Measurements from ENCODE around the gene ARID3B.
"Not testable (repeated sequence)": the region's sequence is repeated elsewhere in the genome, so short reads cannot be mapped to it uniquely, and the experiment has no call there.

Gene ARID3B

DNA sequence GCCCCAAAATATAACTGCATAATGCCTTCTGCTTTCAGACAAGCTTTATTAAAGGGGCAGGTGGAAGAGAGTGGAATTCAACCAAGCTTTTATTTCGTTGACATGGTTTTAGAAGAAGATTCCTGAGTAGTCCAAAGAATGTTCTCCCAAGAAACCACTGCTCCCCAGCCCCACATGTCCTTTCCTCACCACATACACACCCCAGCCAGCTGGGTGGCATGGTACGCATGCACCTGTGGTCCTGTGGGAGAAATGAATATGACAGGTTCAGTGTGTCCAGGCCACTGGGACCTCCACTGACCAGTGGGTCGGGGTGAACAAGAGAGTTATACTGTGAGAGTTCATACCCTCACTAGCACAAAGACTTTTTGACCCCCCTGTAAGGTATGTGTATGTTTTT, 30.2 kb downstream of the ARID3B start:
- no peak for DNase-seq (ENCODE audit: low read depth)

DNA sequence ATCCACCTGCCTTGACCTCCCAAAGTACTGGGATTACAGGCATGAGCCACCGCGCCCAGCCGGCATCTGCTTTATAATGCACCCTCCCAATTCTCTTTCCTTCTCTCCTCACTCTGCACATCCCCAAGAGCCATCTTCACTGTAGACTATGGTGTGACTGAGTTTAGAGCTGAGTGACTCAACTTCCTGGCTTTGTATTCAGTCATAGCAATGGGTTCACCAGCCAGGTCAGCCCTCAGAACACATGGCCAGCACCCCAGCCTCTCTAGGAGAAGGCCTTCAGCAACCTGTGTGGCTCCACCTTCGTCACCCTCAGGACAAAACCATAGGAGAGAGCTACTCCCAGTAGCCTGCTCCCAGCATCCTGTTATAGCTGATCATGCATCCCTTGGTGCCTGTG, 33.0 kb downstream of the ARID3B start:
- DNase-seq (ENCODE audit: low read depth), result no peak

DNA sequence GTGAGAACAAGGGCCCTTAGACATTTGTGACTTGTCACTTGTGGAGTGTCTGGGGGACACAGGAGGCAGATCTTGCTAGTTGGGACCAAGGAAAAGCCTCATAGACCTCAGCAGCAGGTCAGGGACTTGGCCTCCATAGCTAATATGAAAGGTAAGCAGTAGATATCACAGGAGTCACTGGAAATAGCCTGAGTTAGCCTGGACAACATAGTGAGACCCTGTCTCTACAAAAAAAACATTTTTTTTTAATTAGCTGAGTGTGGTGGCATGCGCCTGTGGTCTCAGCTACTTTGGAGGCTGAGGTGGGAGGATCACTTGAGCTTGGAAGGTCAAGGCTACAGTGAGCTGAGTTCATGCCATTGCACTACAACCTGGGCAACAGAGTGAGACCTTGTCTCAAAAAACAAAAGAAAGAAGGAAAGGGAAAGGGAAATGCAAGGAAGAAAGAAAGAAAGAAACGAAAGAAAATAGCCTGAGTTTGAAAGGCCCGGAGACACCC, 37.5 kb downstream of the ARID3B start:
- DNase-seq (ENCODE audit: low read depth), result no peak

DNA sequence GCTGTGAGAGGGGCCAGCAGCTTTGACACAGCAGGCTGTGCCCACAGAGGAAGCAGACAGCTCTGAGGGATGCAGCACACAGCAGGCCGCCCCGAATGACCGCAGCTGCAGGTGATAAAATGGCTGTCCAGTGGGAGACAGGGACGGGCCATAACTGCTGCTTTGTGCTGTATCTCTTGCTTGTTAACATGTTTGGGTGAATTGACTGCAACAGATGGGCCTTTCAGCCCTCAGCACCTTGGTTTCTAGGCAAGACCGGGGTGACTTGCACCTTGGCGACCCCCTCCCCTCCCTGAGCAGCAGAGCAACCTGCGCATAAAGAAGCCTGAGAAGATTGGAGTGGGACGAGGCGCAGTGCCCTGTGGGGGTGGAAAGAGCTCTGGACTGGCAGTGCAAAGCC, 38.0 kb downstream of the ARID3B start:
- no peak for DNase-seq (ENCODE audit: low read depth)

DNA sequence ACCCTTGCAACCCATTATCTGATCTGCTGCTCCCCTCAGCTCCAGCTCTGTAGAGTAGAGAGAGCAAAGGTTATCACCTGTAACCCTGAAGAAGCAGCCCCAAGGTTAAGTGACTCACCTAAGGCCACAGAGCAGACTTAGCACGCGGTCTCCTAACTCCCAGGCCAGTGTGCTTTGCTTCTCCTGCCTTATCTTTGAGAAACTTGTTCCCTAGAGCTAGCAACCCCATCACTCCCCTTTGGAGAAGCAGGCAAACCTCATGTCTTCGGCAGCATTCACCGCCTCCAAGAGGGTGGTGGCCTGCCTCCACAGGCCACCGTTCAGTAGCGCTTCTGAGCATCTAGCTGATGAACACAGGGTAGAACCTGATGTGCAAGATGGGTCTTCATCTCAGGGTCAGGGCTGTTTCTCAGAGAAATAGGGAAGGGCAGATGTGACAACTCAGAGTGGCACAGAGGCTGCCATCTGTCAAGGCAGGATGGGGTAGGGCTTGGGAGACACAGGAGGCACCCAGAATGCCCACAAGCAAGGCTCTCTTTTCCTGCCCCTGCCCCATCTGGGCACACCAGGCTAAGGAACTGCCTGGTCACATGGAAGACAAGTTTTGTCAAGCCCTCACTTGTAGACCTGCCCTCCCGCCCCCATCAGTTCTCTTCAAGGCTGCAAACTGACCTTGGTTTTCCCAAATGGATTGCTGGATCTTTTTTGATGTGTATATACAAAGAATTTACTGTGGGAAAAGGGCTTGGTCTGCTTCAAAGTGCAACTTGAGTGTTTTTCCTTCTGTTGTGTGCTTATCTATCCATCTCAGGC, 39.7 kb downstream of the ARID3B start:
- no peak for DNase-seq (ENCODE audit: low read depth)

DNA sequence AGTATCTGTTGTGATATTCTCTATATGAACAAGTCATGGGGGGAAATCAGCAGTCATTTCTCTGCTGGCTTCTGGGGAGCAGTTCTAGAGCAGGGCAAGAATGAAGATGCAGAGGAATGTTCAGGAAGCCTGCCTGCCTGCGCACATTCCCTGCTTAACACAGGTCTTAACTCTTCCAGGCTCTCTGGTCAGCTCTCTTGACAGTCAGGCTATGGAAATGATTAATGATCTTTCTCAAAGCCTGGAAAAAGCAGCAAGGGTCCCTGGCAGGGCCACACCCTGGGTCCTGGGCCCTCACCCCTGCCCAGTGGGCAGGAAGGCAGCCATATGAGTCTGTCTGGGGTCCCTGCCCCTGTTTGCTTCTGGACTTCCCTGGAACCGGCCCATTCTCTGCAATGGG, 43.2 kb downstream of the ARID3B start:
- DNase-seq (ENCODE audit: low read depth), result no peak

DNA sequence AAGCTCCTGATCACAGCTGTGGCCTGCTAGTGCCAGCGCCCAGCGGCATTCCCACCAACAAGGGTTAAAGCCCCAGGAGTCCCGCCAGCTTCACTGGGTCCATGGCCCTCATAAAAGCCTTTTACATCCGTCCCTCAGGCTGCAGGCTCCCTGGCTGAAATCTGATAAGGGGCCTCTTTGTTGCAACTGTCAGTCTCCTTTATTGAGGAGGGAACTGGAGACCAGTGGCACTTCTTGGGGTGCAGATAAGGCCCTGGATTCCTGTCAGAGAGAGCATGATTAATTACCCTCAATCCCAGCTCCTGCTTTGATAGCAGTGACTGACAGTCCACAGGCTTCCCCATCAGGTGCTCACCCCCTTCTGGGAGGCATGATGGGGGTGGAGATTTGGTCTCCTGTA, 43.8 kb downstream of the ARID3B start:
- no peak for DNase-seq (ENCODE audit: low read depth)

DNA sequence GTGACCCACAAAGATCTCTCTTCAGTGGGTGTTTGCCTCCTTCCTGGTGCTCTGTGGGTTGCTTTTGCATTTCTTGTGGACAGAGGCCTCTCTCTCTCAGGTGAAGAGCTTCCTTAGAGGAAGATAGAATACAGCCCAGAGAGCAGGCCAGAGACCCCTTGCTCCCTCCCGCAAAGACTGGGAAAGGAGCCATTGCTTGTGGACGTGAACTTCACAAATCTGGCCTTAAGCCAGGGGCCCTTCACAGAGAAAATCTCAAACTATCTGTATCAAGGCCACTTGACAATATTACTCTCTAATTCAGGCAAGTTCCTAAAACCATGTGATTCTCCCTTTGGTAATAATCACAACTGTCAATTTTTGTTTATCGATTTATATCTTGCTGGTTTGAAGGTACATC, 44.2 kb downstream of the ARID3B start:
- DNase-seq (ENCODE audit: low read depth), result no peak

DNA sequence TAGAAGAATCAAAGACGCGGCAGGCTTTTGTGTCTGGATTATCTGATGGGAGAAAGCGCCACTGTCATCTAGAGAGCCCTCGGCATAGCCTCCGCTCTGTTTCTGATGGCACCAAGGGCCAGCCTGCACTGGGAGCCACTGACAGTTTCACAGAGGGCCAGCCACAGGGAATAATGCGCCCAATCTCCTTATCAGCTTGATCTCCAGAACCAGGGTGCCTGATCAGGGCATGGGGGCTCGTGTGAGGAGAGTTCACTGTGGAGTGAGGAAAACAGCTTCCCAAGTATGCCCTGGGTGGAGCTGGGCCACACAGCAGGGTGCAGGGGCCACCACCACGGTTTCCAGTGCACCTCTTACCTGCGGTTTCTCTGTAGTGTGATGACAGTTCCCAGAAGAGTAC, 44.8 kb downstream of the ARID3B start:
- DNase-seq (ENCODE audit: low read depth), result no peak

DNA sequence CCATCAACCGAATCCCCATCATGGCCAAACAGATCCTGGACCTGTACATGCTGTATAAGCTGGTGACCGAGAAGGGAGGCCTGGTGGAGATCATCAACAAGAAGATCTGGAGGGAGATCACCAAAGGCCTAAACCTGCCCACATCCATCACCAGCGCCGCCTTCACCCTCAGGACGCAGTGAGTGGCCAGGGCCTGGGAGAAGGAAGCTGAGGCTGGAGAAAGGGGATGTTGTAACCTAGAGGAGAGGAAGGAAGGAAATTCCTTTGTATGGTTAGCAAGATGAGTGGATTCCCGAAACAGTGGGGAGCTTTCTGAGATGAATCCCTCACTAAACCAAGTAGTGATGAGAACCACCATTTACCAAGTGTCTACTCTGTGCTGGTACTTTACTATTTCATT, 48.8 kb downstream of the ARID3B start:
- DNase-seq (ENCODE audit: low read depth), result no peak

DNA sequence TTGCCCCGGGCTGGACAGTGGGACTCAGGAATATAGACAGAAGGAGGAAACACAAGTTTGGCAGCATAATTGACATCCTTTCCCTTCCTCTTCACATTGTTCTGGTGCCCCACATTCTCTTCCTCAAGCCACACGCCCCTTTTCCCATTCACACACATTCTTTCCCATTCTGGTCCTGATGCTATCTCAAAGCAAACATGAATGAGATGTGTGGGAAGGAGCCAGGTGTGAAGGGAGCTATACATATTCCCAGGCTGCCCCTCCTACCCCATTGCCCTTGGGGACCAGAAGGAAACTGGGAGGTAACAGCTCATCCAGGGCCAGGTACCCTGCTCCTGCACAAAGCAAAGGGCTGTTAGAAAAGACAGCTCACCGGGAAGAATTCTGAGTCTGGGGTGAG, 51.2 kb downstream of the ARID3B start:
- DNase-seq (ENCODE audit: low read depth), result no peak

DNA sequence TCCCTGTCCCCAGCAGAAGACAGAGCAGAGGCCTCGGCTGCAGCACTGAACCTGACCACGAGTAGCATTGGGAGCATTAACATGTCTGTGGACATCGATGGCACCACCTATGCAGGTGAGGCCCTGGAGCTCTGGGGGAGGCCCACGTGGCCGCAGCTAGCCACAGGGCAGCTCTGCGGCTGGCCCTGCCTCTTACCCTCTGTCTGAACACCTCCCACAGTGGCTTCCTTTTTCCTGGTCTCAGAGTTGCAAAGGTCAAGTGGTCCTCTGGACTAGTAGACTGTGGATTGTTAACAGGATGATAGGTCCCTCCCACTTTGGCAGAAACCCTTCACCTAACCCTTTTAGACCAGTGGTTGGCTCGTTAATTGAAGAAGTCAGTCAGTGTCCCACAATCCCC, 52.1 kb downstream of the ARID3B start:
- no peak for DNase-seq (ENCODE audit: low read depth)

DNA sequence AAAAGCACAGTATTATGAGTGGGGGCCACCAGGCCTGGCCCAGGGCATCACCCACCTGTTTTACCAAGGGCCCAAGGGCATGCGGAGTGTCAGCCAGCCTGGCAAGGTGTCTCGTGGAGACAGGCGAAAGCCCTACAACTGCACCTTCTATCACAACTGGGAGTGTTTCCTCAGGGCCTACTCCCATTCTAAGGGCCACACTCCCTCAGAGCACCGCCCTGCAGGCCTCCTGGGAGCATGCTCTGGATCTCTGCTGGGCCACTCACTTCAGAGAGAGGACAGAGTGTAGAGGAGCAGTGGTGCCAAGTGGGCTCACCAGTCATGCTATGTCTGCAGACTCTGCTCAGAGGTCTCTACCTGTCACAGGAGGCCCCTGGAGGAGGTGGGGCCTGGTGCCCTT, 53.4 kb downstream of the ARID3B start:
- no peak for DNase-seq (ENCODE audit: low read depth)

DNA sequence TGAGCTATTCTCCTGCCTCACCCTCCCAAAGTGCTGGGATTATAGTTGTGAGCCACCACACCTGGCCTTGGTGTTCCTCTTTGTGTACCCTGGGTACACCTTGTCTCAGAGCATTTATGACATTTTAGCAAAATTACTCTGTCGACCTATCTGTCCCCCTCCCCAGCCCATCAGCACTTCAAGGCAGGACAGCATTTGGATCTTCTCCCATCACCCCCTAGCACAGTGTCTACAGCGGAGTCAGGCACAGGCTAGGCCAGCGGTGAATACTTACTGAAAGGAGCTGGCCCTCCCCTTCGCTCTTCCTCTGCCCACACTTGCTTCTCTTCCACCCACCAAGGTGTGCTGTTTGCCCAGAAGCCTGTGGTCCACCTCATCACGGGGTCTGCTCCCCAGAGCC, 54.3 kb downstream of the ARID3B start:
- DNase-seq (ENCODE audit: low read depth), result no peak

DNA sequence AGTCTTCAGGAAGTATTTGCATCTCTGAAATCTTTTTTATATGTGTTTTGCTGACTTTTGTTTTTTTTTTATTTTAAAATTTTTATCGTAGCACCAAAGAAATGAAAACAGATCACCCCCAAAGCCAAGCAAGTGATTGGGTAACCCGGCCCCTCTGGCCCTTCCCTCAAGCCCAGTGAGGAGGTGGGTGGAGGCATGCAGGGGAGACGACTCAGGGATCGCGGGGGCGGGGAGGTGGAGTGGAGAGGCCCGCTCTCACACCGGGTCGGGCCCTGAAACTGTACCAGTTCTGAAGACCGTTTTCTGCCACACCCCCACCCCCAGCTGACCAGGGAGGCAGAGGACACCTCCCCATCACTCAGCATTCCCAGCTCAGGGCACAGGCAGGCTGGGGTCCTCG, 55.7 kb downstream of the ARID3B start:
- not testable (repeated sequence) for DNase-seq (ENCODE audit: low read depth)

DNA sequence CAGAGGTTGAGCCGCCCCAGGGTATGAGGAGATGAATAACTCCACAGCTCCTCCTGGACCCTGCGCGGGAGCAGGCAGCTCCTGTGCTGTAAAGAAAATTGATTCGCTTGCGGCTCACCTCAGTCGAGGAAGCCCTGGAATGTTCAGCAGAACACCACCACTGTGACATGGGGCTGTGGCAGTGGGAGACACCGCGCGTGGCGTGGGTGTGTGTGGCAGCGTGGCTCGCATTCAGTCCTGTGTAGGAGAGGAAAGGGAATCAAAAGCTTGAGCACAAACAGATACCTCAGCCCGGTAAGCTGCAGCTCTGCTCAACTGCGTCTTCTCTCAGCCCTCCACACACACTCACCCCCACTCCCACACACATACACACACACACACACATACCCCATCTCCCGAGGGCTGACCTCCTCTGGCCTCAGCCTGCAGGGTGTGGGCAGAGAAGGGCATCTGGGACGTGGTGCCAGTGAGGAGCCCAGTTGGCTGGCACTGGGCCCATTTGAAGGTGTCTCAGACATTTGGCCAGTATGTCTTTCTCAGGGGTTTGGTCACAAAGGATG, 56.2 kb downstream of the ARID3B start:
- DNase-seq (ENCODE audit: low read depth), result not testable (repeated sequence)

DNA sequence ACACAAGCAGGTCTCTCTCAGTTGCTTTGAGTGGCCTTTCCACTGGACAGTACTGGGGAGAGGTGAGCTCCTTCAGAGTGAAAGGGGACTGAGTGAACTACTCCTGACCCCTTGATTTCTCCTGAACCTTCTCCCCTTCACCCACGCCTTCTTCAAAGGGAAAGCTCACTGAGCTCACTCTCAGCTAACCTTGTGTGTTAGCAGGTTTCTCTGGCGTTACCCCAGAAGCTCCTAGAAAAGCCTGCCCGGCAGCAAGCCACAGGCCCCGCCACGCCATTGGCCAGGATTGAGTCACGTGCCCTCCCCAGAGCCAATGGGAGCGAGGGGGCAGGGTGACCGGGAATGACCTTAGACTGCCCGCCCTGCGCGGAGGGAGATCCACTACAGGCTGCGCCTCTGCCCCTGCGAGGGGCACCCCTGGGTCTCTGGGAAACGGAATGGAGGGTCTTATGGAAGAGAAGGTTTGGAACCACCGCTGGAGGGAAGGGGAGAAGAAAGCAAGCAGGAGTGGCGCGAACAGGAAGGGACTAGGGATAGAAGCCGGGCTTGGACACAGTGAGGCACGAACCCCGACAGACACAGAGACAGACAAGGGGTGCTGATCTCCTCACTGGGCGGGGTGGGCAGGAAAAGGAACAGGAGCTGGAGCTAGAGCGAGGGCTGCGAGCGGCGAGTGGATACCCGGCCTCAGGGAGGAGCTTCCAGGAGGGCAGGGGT, 57.3 kb downstream of the ARID3B start:
- DNase-seq (ENCODE audit: low read depth), result peak; percentile 82

DNA sequence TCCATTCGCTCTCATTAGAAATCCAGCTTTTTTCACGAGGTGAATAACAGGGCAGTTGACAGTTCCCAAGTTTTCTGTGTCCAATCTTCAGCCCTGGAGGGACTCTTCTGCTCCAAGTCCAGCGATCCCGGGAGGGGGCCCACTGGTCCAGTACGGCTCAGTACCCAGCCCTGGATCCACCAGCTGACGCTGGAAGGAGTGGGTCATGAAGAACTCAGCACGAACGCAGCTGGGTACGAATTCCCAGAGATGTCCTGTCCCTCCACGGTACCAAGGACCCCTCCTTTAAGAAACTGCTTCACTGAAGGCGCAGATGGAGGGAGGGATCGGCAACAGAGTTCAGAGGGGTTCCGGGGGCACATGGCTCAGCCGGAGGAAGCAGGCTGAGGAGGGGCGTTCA, 58.1 kb downstream of the ARID3B start:
- DNase-seq (ENCODE audit: low read depth), result no peak

DNA sequence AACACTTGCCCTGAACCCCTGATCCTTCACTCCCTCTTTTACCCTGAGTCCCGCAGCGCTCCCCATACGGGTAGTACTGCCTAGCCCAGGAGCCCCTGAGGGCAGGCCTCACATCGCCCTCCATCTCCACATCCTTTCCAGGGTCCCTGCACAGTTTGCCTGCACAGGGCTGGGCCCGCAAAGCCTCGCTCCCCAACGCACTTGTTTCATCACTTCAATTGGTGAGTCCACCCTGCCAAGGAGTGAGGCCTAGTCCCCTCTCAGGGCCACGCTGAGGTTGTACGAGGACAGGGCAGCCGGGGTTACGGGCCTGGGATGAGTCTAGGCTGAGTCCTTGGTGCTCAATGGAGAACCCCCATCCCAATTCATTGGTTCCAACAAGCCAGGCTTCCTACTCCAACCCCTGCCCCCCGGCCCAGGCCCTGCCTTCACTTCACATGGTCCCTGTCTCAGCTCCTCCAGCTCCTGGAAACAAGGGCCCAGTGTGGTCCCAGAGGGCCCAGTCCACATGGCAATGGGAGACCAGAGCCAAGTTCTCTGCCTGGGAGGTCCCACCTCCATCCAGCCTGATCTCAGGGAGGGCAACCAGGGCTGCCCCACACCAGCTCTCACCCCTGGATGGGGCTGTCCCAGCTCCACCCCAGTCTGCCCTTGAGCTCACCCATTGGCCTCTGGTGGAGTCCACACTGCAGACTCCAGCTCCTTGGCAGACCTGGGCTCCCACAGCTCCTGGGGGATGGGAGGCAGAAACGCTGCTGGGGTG, 62.2 kb downstream of the ARID3B start:
- no peak for DNase-seq (ENCODE audit: low read depth)

DNA sequence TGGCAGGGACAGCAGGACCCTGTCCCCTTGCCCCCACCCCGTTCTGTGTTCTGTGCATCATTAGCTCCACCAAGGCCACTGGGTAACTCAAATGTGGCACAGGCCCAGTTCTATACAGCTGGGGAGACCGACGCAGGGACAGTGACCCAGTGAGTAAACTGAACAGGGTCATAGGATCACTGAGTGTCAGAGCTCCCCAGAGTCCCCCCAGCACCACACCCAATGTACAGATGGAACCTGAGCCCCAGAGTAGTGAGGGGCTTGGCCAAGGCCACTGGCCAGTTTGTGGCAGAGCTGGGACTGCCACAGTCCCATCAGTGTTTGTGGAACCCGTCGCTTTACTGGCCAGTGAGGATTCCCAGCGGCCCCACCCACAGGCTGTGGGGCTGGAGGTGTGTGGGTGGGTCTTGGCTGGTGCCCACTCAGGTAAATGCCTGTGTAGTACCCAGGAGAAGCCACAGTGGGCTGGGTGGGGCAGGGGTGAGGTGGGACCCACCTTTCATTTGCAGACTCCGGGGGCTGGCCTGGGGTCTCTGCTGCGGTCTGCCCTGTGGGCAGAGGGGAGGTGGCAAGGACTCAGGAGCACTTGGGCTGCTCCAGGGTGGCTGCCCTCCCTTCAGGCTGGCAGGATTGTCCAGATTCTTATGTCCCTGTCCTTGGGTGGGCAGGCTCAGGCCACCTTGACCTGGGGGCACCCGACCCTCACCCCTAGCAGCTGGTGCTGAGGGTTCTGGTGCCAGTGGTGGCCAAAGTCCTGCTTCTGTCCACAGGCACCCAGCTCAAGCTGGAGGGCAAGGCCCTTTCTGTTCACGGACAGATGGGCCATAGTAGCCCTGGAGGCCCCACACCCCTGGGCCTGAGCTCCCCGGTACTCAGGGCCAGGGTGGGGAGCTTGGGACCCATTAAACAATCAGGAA, 63.0 kb downstream of the ARID3B start:
- DNase-seq (ENCODE audit: low read depth), result no peak
